K562 (cell line): ENCODE measurements around the gene MYO16. TPM values are rescaled to one million over a fixed set of nuclear protein-coding genes. Genes with fewer than 3 reads are reported as not detected.

Source experiments
- ATAC-seq: fragments of 200-7000 bp; cut with Tn5 transposase; 3 replicates; pipeline ENCODE4 v1.9.1; 2020; ENCODE audit warnings: moderate library complexity
- BruUV-seq: library from RNA; stranded (reverse); fragments of 400-500 nt; replicated peaks from 2 replicates; lab custom pipeline; 2021; lab: Mats Ljungman, UMichigan
- CTCF ChIA-PET: fragments of 300-600 bp; formaldehyde crosslinking; extraction: SDS; loops from one replicate; lab custom pipeline; 2021; ENCODE audit warnings: low intra/inter-chr PET ratio; lab: Yijun Ruan, JAX
- POLR2A ChIA-PET: fragments of 300-600, 350-650 bp; sonication (Branson Sonifier 250); formaldehyde crosslinking; extraction: SDS; loops from one replicate; lab custom pipeline; 2021; ENCODE audit warnings: antibody characterized with exemption, inconsistent platforms; lab: Yijun Ruan, JAX
- DNase-seq, 4 experiments: peaks; one replicate each; pipeline versions ENCODE4 v3.0.0 to v3.0.0-alpha.2; 2011 to 2018; ENCODE audit warnings: low spot score in 3 of 4, mixed read lengths in 3 of 4; ENCODE audit errors: extremely low read depth in 1 of 4
- FAIRE-seq: peaks from 2 replicates; lab custom pipeline; 2011; peaks lifted over from hg19 to GRCh38; lab: Jason Lieb, UNC
- H2AFZ ChIP-seq: 2 replicates; pipeline ENCODE4 v1.6.0; 2011; ENCODE audit warnings: low read depth, low read length, control low read depth, inconsistent platforms
- H3K27ac ChIP-seq: fragments of 200-600 bp; 3 replicates; pipeline ENCODE4 v1.8.0; 2011; ENCODE audit warnings: low read depth, mild to moderate bottlenecking, control low read depth, inconsistent platforms, low read length, moderate library complexity, mixed read lengths; ENCODE audit errors: extremely low read depth
- H3K27me3 ChIP-seq, 2 experiments: fragments of 300-600 bp in 1 of 2; 2 replicates in 1 of 2; 3 replicates in 1 of 2; pipeline versions ENCODE4 v1.6.0 to v1.8.0; 2011; ENCODE audit warnings: inconsistent platforms in 2 of 2, low read length in 2 of 2, mild to moderate bottlenecking in 1 of 2, mixed read lengths in 1 of 2, moderate library complexity in 1 of 2; ENCODE audit not compliant: control insufficient read depth in 2 of 2, insufficient read depth in 2 of 2
- H3K36me3 ChIP-seq: fragments of 300-600 bp; 3 replicates; pipeline ENCODE4 v1.8.0; 2011; ENCODE audit warnings: mild to moderate bottlenecking, low read length, inconsistent platforms; ENCODE audit not compliant: control insufficient read depth, insufficient read depth
- H3K4me1 ChIP-seq, 2 experiments: fragments of 200-600 bp in 1 of 2; replicated peaks in 1 of 2; 2 replicates in 1 of 2; 3 replicates in 1 of 2; pipeline versions ENCODE4 v1.5.1 to v1.8.0; 2011; ENCODE audit warnings: inconsistent platforms in 2 of 2, low read length in 2 of 2, mild to moderate bottlenecking in 1 of 2, mixed read lengths in 1 of 2, moderate library complexity in 1 of 2; ENCODE audit not compliant: control insufficient read depth in 2 of 2, insufficient read depth in 2 of 2
- H3K4me2 ChIP-seq: 2 replicates; pipeline ENCODE4 v1.6.1; 2011; ENCODE audit warnings: low read length, control low read depth, inconsistent platforms, mixed read lengths; ENCODE audit not compliant: insufficient read depth
- H3K4me3 ChIP-seq: fragments of 200-600 bp; sonication (generic), shearing (Covaris generic); 2 replicates; pipeline ENCODE4 v1.5.1; 2016; ENCODE audit warnings: control low read depth, inconsistent platforms
- H3K79me2 ChIP-seq: fragments of 200-600 bp; 3 replicates; pipeline ENCODE4 v1.8.0; 2011; ENCODE audit warnings: low read length, inconsistent platforms; ENCODE audit not compliant: control insufficient read depth, insufficient read depth
- H3K9ac ChIP-seq, 2 experiments: 2 replicates each; pipeline versions ENCODE4 v1.6.0 to v1.6.1; 2011; ENCODE audit warnings: low read depth in 2 of 2, low read length in 2 of 2, control low read depth in 1 of 2, inconsistent platforms in 1 of 2, mild to moderate bottlenecking in 1 of 2, mixed read lengths in 1 of 2; ENCODE audit not compliant: insufficient read depth in 1 of 2
- H3K9me1 ChIP-seq: one replicate; pipeline ENCODE4 v1.6.0; 2011; ENCODE audit warnings: inconsistent platforms, mild to moderate bottlenecking, low read length, moderate library complexity; ENCODE audit not compliant: control insufficient read depth, insufficient read depth
- H3K9me3 ChIP-seq: replicated peaks from 2 replicates; pipeline ENCODE4 v1.5.1; 2011; ENCODE audit warnings: low read depth, low read length, inconsistent platforms; ENCODE audit not compliant: control insufficient read depth, insufficient read depth
- H4K20me1 ChIP-seq: replicated peaks from 2 replicates; pipeline ENCODE4 v1.6.1; 2011; ENCODE audit warnings: low read length, inconsistent platforms, mixed read lengths; ENCODE audit not compliant: control insufficient read depth, insufficient read depth
- CREBBP ChIP-seq: IDR thresholded peaks from one replicate; pipeline ENCODE4 v1.6.1; 2012; ENCODE audit warnings: low read depth, mild to moderate bottlenecking, control low read depth, inconsistent platforms, low read length
- MAFK ChIP-seq: IDR thresholded peaks from 2 replicates; pipeline ENCODE4 v1.6.1; 2011; ENCODE audit warnings: low read length, improper control_type of control experiment
- NFIC ChIP-seq: fragments of 450-650 bp; IDR thresholded peaks from 2 replicates; pipeline ENCODE4 v1.6.1; 2017; ENCODE audit warnings: mild to moderate bottlenecking, inconsistent platforms
- U2AF2 ChIP-seq: fragments of 200-400 bp; formaldehyde crosslinking; optimal IDR thresholded peaks from 2 replicates; pipeline ENCODE3; 2017; ENCODE audit warnings: low read depth, mild to moderate bottlenecking, low read length
- WGBS: fragments of 100-300 bp; shearing (Covaris generic); methylation state at CpG from one replicate; pipeline ENCODE4 v1.1.6; 2016; ENCODE audit warnings: low coverage, mixed read lengths; ENCODE audit not compliant: insufficient coverage; ENCODE audit errors: missing lambda C conversion rate; 5-methylcytosine and 5-hydroxymethylcytosine counted together
- in situ Hi-C: fragments of 300-500 bp; cut with MboI; formaldehyde crosslinking; loops from 4 replicates; pipeline ENCODE4 v1.15.0; 2018; ENCODE audit warnings: inconsistent platforms, mixed read lengths
- intact Hi-C: fragments of 100-400 bp; cut with micrococcal nuclease; formaldehyde crosslinking; loops from 2 replicates; pipeline ENCODE4 v1.14.2; 2022
- polyA plus RNA-seq, 8 experiments: library from polyadenylated mRNA; depleted of rRNA in 4 of 8; stranded (reverse) in 5 of 8; unstranded in 3 of 8; fragments of >200 nt; fragmentation: Nextera tagmentation in 2 of 8; fragmentation: Illumina TruSeq in 1 of 8; extraction: Ambion mirVana in 2 of 8; extraction: Trizol in 1 of 8; gene quantifications; 2 replicates each; pipeline versions ENCODE4 v1.2.1 to v1.2.3, GENCODE V29; 2011 to 2014; ENCODE audit warnings: inconsistent platforms in 1 of 8, missing spikeins in 1 of 8
- total RNA-seq, 7 experiments: library from RNA; depleted of rRNA in 6 of 7; stranded (reverse); fragments of >200 nt in 6 of 7; fragmentation: Illumina TruSeq in 2 of 7; extraction: Trizol in 2 of 7; gene quantifications; 2 replicates each; pipeline versions ENCODE4 v1.2.1 to v1.2.3, GENCODE V29; 2011 to 2021; ENCODE audit warnings: low replicate concordance in 1 of 7
- TF ChIP-seq, protein P1 (sequence below): fragments of 450-650 bp; conservative IDR thresholded peaks from 2 replicates; pipeline ENCODE4 v1.6.1; 2016; ENCODE audit warnings: missing genetic modification characterization, low read depth, mild to moderate bottlenecking, control low read depth, missing compliant biosample characterization
- TF ChIP-seq, protein P2 (sequence below): sonication (generic); formaldehyde crosslinking; IDR thresholded peaks from 2 replicates; pipeline ENCODE4 v1.8.0; 2022; ENCODE audit warnings: mild to moderate bottlenecking, missing genetic modification reagents
- TF ChIP-seq, protein P3 (sequence below): sonication (generic); formaldehyde crosslinking; IDR thresholded peaks from 2 replicates; pipeline ENCODE4 v1.8.0; 2022; ENCODE audit warnings: mild to moderate bottlenecking, low read depth, missing genetic modification reagents

MYO16 gene
- total and polyA plus RNA-seq, 9 of the 15 experiments (the other 6 are each of a cell fraction or from before 2014, with no cell fraction given), result 4.3 to 45.7 (median 12.1) TPM

DNA sequence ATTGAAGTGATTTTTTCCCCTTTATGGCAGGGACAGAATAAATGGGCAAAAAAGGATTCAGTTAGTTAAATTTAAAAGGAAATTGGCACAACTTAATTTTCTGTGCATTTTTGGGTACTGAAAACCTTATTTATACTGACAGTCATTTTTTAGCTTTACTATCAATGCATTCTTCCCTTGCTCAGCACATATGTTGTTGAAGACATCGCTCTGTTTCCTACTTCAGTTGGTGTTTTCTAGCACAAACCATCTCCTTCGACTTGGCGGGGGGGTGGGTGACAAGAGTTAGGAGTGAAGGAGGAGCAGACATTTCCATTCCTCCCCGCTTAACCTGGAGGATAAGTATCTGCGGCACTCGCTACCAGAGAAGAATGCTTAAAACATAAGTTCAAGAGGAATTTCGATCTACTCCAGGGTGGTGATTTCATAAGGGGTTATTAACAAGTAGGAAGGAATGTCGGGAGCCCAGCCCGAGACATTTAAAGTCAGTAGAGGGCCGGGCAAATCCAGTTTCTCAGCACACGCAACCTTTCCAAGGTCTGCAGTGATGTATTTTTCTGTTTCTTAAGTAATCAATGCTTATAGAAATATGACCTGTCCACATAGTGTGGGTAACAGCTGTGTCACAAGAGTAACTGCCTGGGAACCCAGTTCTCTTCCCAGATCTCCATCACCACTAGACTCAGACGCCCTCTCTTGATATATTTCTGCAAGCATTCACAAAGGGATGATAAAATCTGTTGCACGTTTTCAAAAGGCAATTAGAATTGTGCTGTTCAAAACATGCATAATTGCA is 525.8 kb downstream of the MYO16 start:
- no peak for FAIRE-seq
- Histone ChIP-seq H3K27me3 (no peaks in the 10 kb centered on the region), H2AFZ (no peak overlapping the region), H3K9me3 (no peaks in the 10 kb centered on the region), H3K9me1 (no peaks in the 10 kb centered on the region), H4K20me1 (no peaks in the 10 kb centered on the region), H3K36me3 (no peaks in the 10 kb centered on the region), H3K4me3 (no peak overlapping the region), H3K27ac (no peak overlapping the region)
- BruUV-seq, result no TSS peak
- no peak for ATAC-seq
- no peak for DNase-seq
- in situ Hi-C loops (no loop called here), intact Hi-C loops (no loop called here)
- TF ChIP-seq NFIC (no peak), U2AF2 (no peak), MAFK (no peak), CREBBP (no peak)
- TF ChIP-seq, protein P1, sequence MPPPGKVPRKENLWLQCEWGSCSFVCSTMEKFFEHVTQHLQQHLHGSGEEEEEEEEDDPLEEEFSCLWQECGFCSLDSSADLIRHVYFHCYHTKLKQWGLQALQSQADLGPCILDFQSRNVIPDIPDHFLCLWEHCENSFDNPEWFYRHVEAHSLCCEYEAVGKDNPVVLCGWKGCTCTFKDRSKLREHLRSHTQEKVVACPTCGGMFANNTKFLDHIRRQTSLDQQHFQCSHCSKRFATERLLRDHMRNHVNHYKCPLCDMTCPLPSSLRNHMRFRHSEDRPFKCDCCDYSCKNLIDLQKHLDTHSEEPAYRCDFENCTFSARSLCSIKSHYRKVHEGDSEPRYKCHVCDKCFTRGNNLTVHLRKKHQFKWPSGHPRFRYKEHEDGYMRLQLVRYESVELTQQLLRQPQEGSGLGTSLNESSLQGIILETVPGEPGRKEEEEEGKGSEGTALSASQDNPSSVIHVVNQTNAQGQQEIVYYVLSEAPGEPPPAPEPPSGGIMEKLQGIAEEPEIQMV (tag), result no peak
- TF ChIP-seq, protein P2, sequence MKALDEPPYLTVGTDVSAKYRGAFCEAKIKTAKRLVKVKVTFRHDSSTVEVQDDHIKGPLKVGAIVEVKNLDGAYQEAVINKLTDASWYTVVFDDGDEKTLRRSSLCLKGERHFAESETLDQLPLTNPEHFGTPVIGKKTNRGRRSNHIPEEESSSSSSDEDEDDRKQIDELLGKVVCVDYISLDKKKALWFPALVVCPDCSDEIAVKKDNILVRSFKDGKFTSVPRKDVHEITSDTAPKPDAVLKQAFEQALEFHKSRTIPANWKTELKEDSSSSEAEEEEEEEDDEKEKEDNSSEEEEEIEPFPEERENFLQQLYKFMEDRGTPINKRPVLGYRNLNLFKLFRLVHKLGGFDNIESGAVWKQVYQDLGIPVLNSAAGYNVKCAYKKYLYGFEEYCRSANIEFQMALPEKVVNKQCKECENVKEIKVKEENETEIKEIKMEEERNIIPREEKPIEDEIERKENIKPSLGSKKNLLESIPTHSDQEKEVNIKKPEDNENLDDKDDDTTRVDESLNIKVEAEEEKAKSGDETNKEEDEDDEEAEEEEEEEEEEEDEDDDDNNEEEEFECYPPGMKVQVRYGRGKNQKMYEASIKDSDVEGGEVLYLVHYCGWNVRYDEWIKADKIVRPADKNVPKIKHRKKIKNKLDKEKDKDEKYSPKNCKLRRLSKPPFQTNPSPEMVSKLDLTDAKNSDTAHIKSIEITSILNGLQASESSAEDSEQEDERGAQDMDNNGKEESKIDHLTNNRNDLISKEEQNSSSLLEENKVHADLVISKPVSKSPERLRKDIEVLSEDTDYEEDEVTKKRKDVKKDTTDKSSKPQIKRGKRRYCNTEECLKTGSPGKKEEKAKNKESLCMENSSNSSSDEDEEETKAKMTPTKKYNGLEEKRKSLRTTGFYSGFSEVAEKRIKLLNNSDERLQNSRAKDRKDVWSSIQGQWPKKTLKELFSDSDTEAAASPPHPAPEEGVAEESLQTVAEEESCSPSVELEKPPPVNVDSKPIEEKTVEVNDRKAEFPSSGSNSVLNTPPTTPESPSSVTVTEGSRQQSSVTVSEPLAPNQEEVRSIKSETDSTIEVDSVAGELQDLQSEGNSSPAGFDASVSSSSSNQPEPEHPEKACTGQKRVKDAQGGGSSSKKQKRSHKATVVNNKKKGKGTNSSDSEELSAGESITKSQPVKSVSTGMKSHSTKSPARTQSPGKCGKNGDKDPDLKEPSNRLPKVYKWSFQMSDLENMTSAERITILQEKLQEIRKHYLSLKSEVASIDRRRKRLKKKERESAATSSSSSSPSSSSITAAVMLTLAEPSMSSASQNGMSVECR (CRISPR knock-in tag), result no peak
- TF ChIP-seq, protein P3, sequence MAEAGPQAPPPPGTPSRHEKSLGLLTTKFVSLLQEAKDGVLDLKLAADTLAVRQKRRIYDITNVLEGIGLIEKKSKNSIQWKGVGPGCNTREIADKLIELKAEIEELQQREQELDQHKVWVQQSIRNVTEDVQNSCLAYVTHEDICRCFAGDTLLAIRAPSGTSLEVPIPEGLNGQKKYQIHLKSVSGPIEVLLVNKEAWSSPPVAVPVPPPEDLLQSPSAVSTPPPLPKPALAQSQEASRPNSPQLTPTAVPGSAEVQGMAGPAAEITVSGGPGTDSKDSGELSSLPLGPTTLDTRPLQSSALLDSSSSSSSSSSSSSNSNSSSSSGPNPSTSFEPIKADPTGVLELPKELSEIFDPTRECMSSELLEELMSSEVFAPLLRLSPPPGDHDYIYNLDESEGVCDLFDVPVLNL, result no peak
- TF ChIP-seq, all 486 proteins: peak for 0
- WGBS, result 44% methylated on average over 9 of the region's 13 CpGs
- POLR2A ChIA-PET, result no interaction called here
- Histone ChIP-seq H3K79me2 (no peaks in the 10 kb centered on the region), H3K4me2 (no peak overlapping the region), H3K4me1 (no peaks in the 10 kb centered on the region), H3K9ac (no peak overlapping the region)
- CTCF ChIA-PET, result no interaction called here
